HepG2 (cell line): ENCODE results near the gene MASP2. TPM values are rescaled to one million over a fixed set of nuclear protein-coding genes. Genes with fewer than 3 reads are reported as not detected.
A peak's percentile ranks its signal among the peaks of the same experiment; 100 is the strongest.

Experiments used
- ATAC-seq: fragments of 200-7000 bp; cut with Tn5 transposase; 3 replicates; pipeline ENCODE4 v1.9.1; 2020; ENCODE audit warnings: mild to moderate bottlenecking, moderate library complexity
- BruUV-seq: library from RNA; stranded (reverse); fragments of 400-500 nt; replicated peaks from 2 replicates; lab custom pipeline; 2021; lab: Mats Ljungman, UMichigan
- CTCF ChIA-PET: fragments of 300-600 bp; formaldehyde crosslinking; extraction: SDS; loops from one replicate; lab custom pipeline; 2021; ENCODE audit warnings: low total read pairs, inconsistent platforms, low intra/inter-chr PET ratio; lab: Yijun Ruan, JAX
- POLR2A ChIA-PET: fragments of 350-600 bp; sonication (Branson Sonifier 250); formaldehyde crosslinking; loops from one replicate; lab custom pipeline; 2020; ENCODE audit warnings: antibody characterized with exemption, inconsistent platforms; lab: Yijun Ruan, JAX
- DNase-seq: peaks from one replicate; pipeline ENCODE4 v3.0.0-alpha.2; 2015; ENCODE audit warnings: low spot score
- FAIRE-seq: peaks from 3 replicates; lab custom pipeline; 2011; peaks lifted over from hg19 to GRCh38; lab: Jason Lieb, UNC
- H2AFZ ChIP-seq: one replicate; pipeline ENCODE4 v1.6.1; 2011; ENCODE audit warnings: low read length, inconsistent platforms
- H3K27ac ChIP-seq: fragments of 300-600 bp; 3 replicates; pipeline ENCODE4 v1.8.0; 2011; ENCODE audit warnings: mixed run types, mild to moderate bottlenecking, mixed read lengths, low read length, inconsistent platforms; ENCODE audit not compliant: insufficient read depth; ENCODE audit errors: extremely low read length
- H3K27me3 ChIP-seq, 2 experiments: fragments of 200-600 bp in 1 of 2; 2 replicates in 1 of 2; 3 replicates in 1 of 2; pipeline versions ENCODE4 v1.6.0 to v1.8.0; 2011; ENCODE audit warnings: low read length in 2 of 2, mild to moderate bottlenecking in 2 of 2, moderate library complexity in 2 of 2, inconsistent platforms in 1 of 2; ENCODE audit not compliant: insufficient read depth in 2 of 2, control insufficient read depth in 1 of 2
- H3K36me3 ChIP-seq, 2 experiments: fragments of 200-600 bp in 1 of 2; replicated peaks in 1 of 2; 2 replicates in 1 of 2; 3 replicates in 1 of 2; pipeline versions ENCODE4 v1.5.1 to v1.8.0; 2011; ENCODE audit warnings: low read length in 2 of 2, inconsistent platforms in 1 of 2; ENCODE audit not compliant: insufficient read depth in 2 of 2, control insufficient read depth in 1 of 2
- H3K4me1 ChIP-seq: 2 replicates; pipeline ENCODE4 v1.5.1; 2012; ENCODE audit warnings: low read length, inconsistent platforms; ENCODE audit not compliant: insufficient read depth
- H3K4me2 ChIP-seq: 2 replicates; pipeline ENCODE4 v1.6.0; 2011; ENCODE audit warnings: low read depth, low read length, inconsistent platforms
- H3K4me3 ChIP-seq, 3 experiments: fragments of 200-600 bp in 1 of 3; sonication (generic), shearing (Covaris generic) in 1 of 3; replicated peaks in 1 of 3; 2 replicates each; pipeline ENCODE4 v1.5.1; 2011 to 2016; ENCODE audit warnings: low read length in 3 of 3, inconsistent platforms in 2 of 3, low read depth in 2 of 3, mild to moderate bottlenecking in 2 of 3, control low read depth in 1 of 3, mixed read lengths in 1 of 3; ENCODE audit not compliant: insufficient read depth in 1 of 3
- H3K79me2 ChIP-seq: one replicate; pipeline ENCODE4 v1.6.1; 2011; ENCODE audit warnings: low read length, inconsistent platforms; ENCODE audit not compliant: insufficient read depth
- H3K9ac ChIP-seq: 2 replicates; pipeline ENCODE4 v1.6.0; 2011; ENCODE audit warnings: mild to moderate bottlenecking, low read depth, low read length, inconsistent platforms; ENCODE audit not compliant: insufficient read depth
- H3K9me3 ChIP-seq: 2 replicates; pipeline ENCODE4 v1.5.1; 2012; ENCODE audit warnings: mild to moderate bottlenecking, low read length
- H4K20me1 ChIP-seq: 2 replicates; pipeline ENCODE4 v1.6.0; 2011; ENCODE audit warnings: inconsistent platforms, mild to moderate bottlenecking, low read length, moderate library complexity; ENCODE audit not compliant: insufficient read depth
- AGO1 ChIP-seq: fragments of 200-400 bp; formaldehyde crosslinking; IDR thresholded peaks from 2 replicates; pipeline ENCODE4 v1.6.1; 2017; ENCODE audit warnings: mild to moderate bottlenecking, low read depth, low read length, moderate library complexity; ENCODE audit not compliant: poor library complexity, severe bottlenecking
- CHD4 ChIP-seq: fragments of 200-600 bp; sonication (generic); IDR thresholded peaks from 2 replicates; pipeline ENCODE4 v1.7.0; 2017; ENCODE audit warnings: mild to moderate bottlenecking, low read length, borderline replicate concordance
- EEA1 ChIP-seq: sonication (generic); formaldehyde crosslinking; IDR thresholded peaks from 2 replicates; pipeline ENCODE4 v1.5.1; 2020; ENCODE audit warnings: mild to moderate bottlenecking, missing genetic modification reagents, borderline replicate concordance
- EED ChIP-seq: sonication (generic); formaldehyde crosslinking; IDR thresholded peaks from 2 replicates; pipeline ENCODE4 v1.5.0; 2020; ENCODE audit warnings: mild to moderate bottlenecking, missing genetic modification reagents
- HOXA7 ChIP-seq: sonication (generic); formaldehyde crosslinking; IDR thresholded peaks from 2 replicates; pipeline ENCODE4 v1.8.1; 2022; ENCODE audit warnings: mild to moderate bottlenecking, missing genetic modification reagents, moderate library complexity
- MAZ ChIP-seq, 2 experiments: sonication (generic) in 1 of 2; formaldehyde crosslinking in 1 of 2; IDR thresholded peaks; 2 replicates each; pipeline versions ENCODE4 v1.5.0 to v1.6.1; 2012 to 2020; ENCODE audit warnings: low read depth in 2 of 2, mild to moderate bottlenecking in 2 of 2, borderline replicate concordance in 1 of 2, improper control_type of control experiment in 1 of 2, low read length in 1 of 2, missing genetic modification reagents in 1 of 2, moderate library complexity in 1 of 2
- NFYC ChIP-seq: IDR thresholded peaks from 2 replicates; pipeline ENCODE4 v1.6.1; 2016; ENCODE audit warnings: missing genetic modification reagents, missing compliant biosample characterization
- NR3C1 ChIP-seq: sonication (generic); formaldehyde crosslinking; IDR thresholded peaks from 2 replicates; pipeline ENCODE4 v1.4.0; 2020; ENCODE audit warnings: missing genetic modification reagents
- PHF21A ChIP-seq: sonication (generic); formaldehyde crosslinking; IDR thresholded peaks from 2 replicates; pipeline ENCODE4 v1.5.0; 2020; ENCODE audit warnings: mild to moderate bottlenecking, missing genetic modification reagents
- RBAK ChIP-seq: sonication (generic); formaldehyde crosslinking; IDR thresholded peaks from 2 replicates; pipeline ENCODE4 v1.5.1; 2020; ENCODE audit warnings: mild to moderate bottlenecking, missing genetic modification reagents
- SAP130 ChIP-seq: IDR thresholded peaks from 2 replicates; pipeline ENCODE4 v1.6.1; 2016; ENCODE audit warnings: low read depth
- SRSF4 ChIP-seq: fragments of 200-400 bp; formaldehyde crosslinking; IDR thresholded peaks from one replicate; pipeline ENCODE4 v1.6.1; 2018; ENCODE audit warnings: mild to moderate bottlenecking, low read depth, low read length, moderate library complexity; ENCODE audit not compliant: poor library complexity, severe bottlenecking
- ZNF234 ChIP-seq: sonication (generic); formaldehyde crosslinking; conservative IDR thresholded peaks from 2 replicates; pipeline ENCODE4 v1.5.1; 2020; ENCODE audit warnings: mild to moderate bottlenecking, missing genetic modification reagents
- ZNF33B ChIP-seq: sonication (generic); formaldehyde crosslinking; IDR thresholded peaks from 2 replicates; pipeline ENCODE4 v1.5.1; 2020; ENCODE audit warnings: mild to moderate bottlenecking, missing genetic modification reagents
- ZNF777 ChIP-seq: sonication (generic); formaldehyde crosslinking; IDR thresholded peaks from 2 replicates; pipeline ENCODE4 v1.4.0; 2020; ENCODE audit warnings: missing genetic modification reagents
- WGBS: methylation state at CpG from one replicate; pipeline ENCODE4 v1.1.6; 2017; ENCODE audit warnings: low lambda C conversion rate; 5-methylcytosine and 5-hydroxymethylcytosine counted together
- in situ Hi-C: cut with HindIII; loops from 2 replicates; pipeline ENCODE4 v1.10.0; 2017; ENCODE audit warnings: low pct_unique_long_range_greater_than_20kb; ENCODE audit not compliant: extremely low pct_ligation_motif_present
- intact Hi-C: fragments of 100-400 bp; cut with micrococcal nuclease; formaldehyde crosslinking; loops from one replicate; pipeline ENCODE4 v1.10.0; 2022; ENCODE audit not compliant: unreplicated experiment
- polyA plus RNA-seq, 8 experiments: library from polyadenylated mRNA; depleted of rRNA in 3 of 8; stranded (reverse) in 7 of 8; unstranded in 1 of 8; fragments of >200 nt; fragmentation: Illumina TruSeq in 4 of 8; extraction: Trizol in 4 of 8; gene quantifications; 2 replicates each; pipeline versions ENCODE4 v1.2.1 to v1.2.3, GENCODE V29; 2011 to 2016; ENCODE audit warnings: low read depth in 4 of 8, missing spikeins in 1 of 8, mixed read lengths in 1 of 8; ENCODE audit not compliant: insufficient read depth in 1 of 8
- total RNA-seq, 5 experiments: library from RNA; depleted of rRNA; stranded (reverse); fragments of >200 nt; fragmentation: Illumina TruSeq; extraction: Trizol; gene quantifications; 2 replicates each; pipeline ENCODE4 v1.2.3, GENCODE V29; 2016; ENCODE audit warnings: low read depth in 1 of 5
- TF ChIP-seq, protein P1 (sequence below): sonication (generic); formaldehyde crosslinking; IDR thresholded peaks from 2 replicates; pipeline ENCODE4 v1.4.0; 2020; ENCODE audit warnings: missing genetic modification reagents
- TF ChIP-seq, protein P2 (sequence below): sonication (generic); formaldehyde crosslinking; IDR thresholded peaks from 2 replicates; pipeline ENCODE4 v1.9.0; 2022; ENCODE audit warnings: missing genetic modification reagents, mild to moderate bottlenecking, borderline replicate concordance

Gene MASP2
- total and polyA plus RNA-seq, 2 of the 13 experiments (the other 11 are each of a cell fraction or from before 2014, with no cell fraction given), result 7.1 to 11.8 TPM

DNA sequence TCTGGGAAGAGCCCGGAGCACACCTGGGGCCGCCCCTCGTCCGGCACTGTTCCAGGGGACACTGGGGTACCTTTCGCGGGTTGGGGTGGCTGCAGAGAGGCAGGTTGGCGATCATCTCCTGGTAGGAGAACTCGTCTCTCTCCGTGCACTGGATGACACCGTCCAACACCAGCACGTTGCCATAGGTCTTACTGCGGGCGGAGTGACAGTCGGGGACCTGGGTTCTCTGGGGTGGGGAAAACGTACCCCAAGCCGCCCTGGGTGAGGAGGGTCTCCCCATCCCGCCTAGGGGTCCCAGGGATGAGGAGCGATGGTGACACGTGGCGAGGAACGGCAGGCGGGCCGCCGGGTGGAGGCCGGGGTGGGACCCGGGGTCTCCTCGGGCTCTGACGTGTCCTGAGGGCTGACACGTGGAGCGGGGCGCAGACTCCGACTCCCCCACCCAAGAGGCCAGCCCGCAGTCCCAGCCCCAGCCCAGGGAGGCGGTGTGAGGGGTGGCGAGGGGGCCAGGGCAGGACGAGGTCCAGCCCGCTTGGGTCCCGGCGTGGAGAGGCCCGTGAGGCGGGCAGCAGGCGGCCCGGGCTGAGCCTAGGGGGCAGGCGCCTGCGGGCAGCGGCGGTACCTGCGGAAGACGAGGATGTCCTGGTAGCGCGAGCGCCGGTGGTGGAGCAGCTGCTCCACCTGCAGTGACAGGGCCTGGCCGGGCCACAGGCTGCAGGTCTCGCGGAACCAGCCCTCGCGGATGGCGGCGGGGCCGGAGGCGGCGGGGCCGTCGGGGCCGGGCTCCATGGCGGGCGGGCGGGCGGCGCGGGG is 12.3 kb upstream of the MASP2 start (continued):
- TF ChIP-seq SRSF4 (no peak), SAP130 (CRISPR knock-in tag) (peak; percentile 79), RBAK (no peak), ZNF234 (CRISPR knock-in tag) (peak; percentile 71; the same call in 1 of the 2 replicates), ZNF777 (CRISPR knock-in tag) (peak; percentile 82), EED (CRISPR knock-in tag) (0 out of 2 replicates have a peak, but pooled peaks have one; percentile 17), HOXA7 (CRISPR knock-in tag) (no peak)
- TF ChIP-seq, protein P1, sequence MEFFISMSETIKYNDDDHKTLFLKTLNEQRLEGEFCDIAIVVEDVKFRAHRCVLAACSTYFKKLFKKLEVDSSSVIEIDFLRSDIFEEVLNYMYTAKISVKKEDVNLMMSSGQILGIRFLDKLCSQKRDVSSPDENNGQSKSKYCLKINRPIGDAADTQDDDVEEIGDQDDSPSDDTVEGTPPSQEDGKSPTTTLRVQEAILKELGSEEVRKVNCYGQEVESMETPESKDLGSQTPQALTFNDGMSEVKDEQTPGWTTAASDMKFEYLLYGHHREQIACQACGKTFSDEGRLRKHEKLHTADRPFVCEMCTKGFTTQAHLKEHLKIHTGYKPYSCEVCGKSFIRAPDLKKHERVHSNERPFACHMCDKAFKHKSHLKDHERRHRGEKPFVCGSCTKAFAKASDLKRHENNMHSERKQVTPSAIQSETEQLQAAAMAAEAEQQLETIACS (CRISPR knock-in tag), result 0 out of 2 replicates have a peak, but pooled peaks have one; percentile 36

DNA sequence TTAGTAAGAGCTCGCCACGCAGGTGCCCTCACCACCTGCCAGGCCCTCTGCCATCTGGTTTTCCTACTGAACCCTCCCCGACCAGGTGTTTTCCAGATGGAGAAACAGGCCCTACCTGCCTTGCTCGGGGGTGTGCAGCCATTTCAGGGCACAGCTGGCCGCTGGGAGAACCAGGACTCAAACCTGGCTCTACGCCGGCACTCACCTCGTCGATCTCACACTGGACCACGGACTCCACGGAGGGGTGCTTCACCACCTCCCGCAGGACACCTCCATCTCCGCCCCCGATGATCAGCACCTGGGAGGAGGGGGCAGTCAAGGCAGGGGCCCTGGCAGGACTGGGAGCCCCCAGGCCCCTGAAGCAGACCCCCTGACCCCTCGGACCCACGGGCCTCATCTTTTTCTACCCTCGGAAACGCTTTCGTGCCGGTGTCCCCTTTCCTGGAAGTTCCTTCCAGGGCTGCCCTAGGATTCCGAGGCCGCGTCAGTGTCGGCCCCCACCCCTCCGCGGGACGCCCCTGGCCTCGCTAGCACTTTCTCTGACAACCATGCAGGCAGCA is 11.6 kb upstream of the MASP2 start:
- H2AFZ ChIP-seq, result no peak overlapping the region
- no peak for ATAC-seq
- TF ChIP-seq ZNF33B (CRISPR knock-in tag) (no peak), RBAK (no peak), MAZ (IDR thresholded peaks at IDR 0.05; ENCODE audit: borderline replicate concordance, low read depth, low read length) (no peak), MAZ (CRISPR knock-in tag; IDR thresholded peaks at IDR 0.05; ENCODE audit: low read depth) (no peak), EEA1 (CRISPR knock-in tag) (0 out of 2 replicates have a peak, but pooled peaks have one; percentile 29), NFYC (no peak), AGO1 (peak; percentile 18), NR3C1 (CRISPR knock-in tag) (0 out of 2 replicates have a peak, but pooled peaks have one; percentile 58), CHD4 (no peak), PHF21A (CRISPR knock-in tag) (no peak)
- TF ChIP-seq, protein P2, sequence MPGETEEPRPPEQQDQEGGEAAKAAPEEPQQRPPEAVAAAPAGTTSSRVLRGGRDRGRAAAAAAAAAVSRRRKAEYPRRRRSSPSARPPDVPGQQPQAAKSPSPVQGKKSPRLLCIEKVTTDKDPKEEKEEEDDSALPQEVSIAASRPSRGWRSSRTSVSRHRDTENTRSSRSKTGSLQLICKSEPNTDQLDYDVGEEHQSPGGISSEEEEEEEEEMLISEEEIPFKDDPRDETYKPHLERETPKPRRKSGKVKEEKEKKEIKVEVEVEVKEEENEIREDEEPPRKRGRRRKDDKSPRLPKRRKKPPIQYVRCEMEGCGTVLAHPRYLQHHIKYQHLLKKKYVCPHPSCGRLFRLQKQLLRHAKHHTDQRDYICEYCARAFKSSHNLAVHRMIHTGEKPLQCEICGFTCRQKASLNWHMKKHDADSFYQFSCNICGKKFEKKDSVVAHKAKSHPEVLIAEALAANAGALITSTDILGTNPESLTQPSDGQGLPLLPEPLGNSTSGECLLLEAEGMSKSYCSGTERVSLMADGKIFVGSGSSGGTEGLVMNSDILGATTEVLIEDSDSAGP (CRISPR knock-in tag), result 0 out of 2 replicates have a peak, but pooled peaks have one; percentile 1

More for the DNA sequence above, 11.6 kb upstream of the MASP2 start:
- peaks cover 5 to 31% of the 10 kb centered on the region in 2 experiments; a peak in 4 of 5 replicates for H3K36me3 ChIP-seq
- peak overlapping the region; percentile 85 to 97 (median 86) for H3K4me3 ChIP-seq
- FAIRE-seq, result no peak
- WGBS, result 15% methylated on average over 14 of the region's 28 CpGs
- H3K4me2 ChIP-seq, result peak overlapping the region; percentile 89
- no peaks in the 10 kb centered on the region for H3K9me3 ChIP-seq
- H3K27ac ChIP-seq, result peak overlapping the region; percentile 73
- H3K79me2 ChIP-seq, result peaks cover 16% of the 10 kb centered on the region
- DNase-seq, result no peak
- no peaks in the 10 kb centered on the region; a peak in 1 of 5 replicates for H3K27me3 ChIP-seq
- H3K4me1 ChIP-seq, result peaks cover 39% of the 10 kb centered on the region
- ChIA-PET CTCF (no interaction called here), POLR2A (interaction anchor here (2.6 kb wide), 1 partner anchor 12 kb away, joined by 11 read pairs; the partner anchor contains the start of gene MASP2)
- in situ Hi-C loops (no loop called here), intact Hi-C loops (no loop called here)
- H3K9ac ChIP-seq, result peak overlapping the region; percentile 91
- TSS peak; percentile 54 for BruUV-seq
- H4K20me1 ChIP-seq, result peaks cover 1% of the 10 kb centered on the region; the same call in 1 of the 2 replicates
